Keratinocyte (primary cell): ENCODE measurements around the gene NEB. TPM values are rescaled to one million over a fixed set of nuclear protein-coding genes. Genes with fewer than 3 reads are reported as not detected.
A peak's percentile ranks its signal among the peaks of the same experiment; 100 is the strongest.

Experiments used
- DNase-seq: peaks from one replicate; pipeline ENCODE4 v3.0.0-alpha.2; 2011; ENCODE audit warnings: low read depth, missing footprints, low spot score
- FAIRE-seq: peaks from 2 replicates; lab custom pipeline; 2011; peaks lifted over from hg19 to GRCh38; lab: Jason Lieb, UNC
- H2AFZ ChIP-seq: 2 replicates; pipeline ENCODE4 v1.6.0; 2012; ENCODE audit warnings: low read length, control low read depth, inconsistent platforms; ENCODE audit not compliant: control insufficient read depth
- H3K27ac ChIP-seq: 2 replicates; pipeline ENCODE4 v1.5.1; 2011; ENCODE audit warnings: low read length; ENCODE audit not compliant: control insufficient read depth, insufficient read depth
- H3K27me3 ChIP-seq: 3 replicates; pipeline ENCODE4 v1.6.0; 2011; ENCODE audit warnings: low read length; ENCODE audit not compliant: control insufficient read depth, insufficient read depth; ENCODE audit errors: extremely low read depth
- H3K36me3 ChIP-seq, 2 experiments: 2 replicates in 1 of 2; 3 replicates in 1 of 2; pipeline ENCODE4 v1.5.1; 2011; ENCODE audit warnings: low read length in 2 of 2, mild to moderate bottlenecking in 1 of 2; ENCODE audit not compliant: control insufficient read depth in 2 of 2, insufficient read depth in 2 of 2; ENCODE audit errors: extremely low read depth in 1 of 2
- H3K4me1 ChIP-seq: 3 replicates; pipeline ENCODE4 v1.5.1; 2011; ENCODE audit warnings: low read length; ENCODE audit not compliant: control insufficient read depth, insufficient read depth; ENCODE audit errors: extremely low read depth
- H3K4me2 ChIP-seq: 3 replicates; pipeline ENCODE4 v1.6.0; 2011; ENCODE audit warnings: low read depth, low read length; ENCODE audit not compliant: control insufficient read depth, insufficient read depth; ENCODE audit errors: extremely low read depth
- H3K4me3 ChIP-seq, 3 experiments: fragments of 200-600 bp in 1 of 3; sonication (generic) in 1 of 3; 2 replicates in 2 of 3; 3 replicates in 1 of 3; pipeline ENCODE4 v1.5.1; 2011 to 2016; ENCODE audit warnings: low read length in 3 of 3, mild to moderate bottlenecking in 3 of 3, control low read depth in 2 of 3, inconsistent platforms in 1 of 3, low read depth in 1 of 3, mixed read lengths in 1 of 3, mixed run types in 1 of 3, moderate library complexity in 1 of 3; ENCODE audit not compliant: control insufficient read depth in 2 of 3, insufficient read depth in 2 of 3; ENCODE audit errors: extremely low read depth in 1 of 3
- H3K79me2 ChIP-seq: 2 replicates; pipeline ENCODE4 v1.6.0; 2012; ENCODE audit warnings: low read length; ENCODE audit not compliant: control insufficient read depth, insufficient read depth
- H3K9ac ChIP-seq: 3 replicates; pipeline ENCODE4 v1.6.0; 2011; ENCODE audit warnings: low read length; ENCODE audit not compliant: control insufficient read depth, insufficient read depth; ENCODE audit errors: extremely low read depth
- H3K9me1 ChIP-seq: 3 replicates; pipeline ENCODE4 v1.6.0; 2011; ENCODE audit warnings: low read length; ENCODE audit not compliant: control insufficient read depth, insufficient read depth; ENCODE audit errors: extremely low read depth
- H3K9me3 ChIP-seq: 2 replicates; pipeline ENCODE4 v1.5.1; 2012; ENCODE audit warnings: low read depth, low read length; ENCODE audit not compliant: control insufficient read depth
- H4K20me1 ChIP-seq: 3 replicates; pipeline ENCODE4 v1.6.0; 2011; ENCODE audit warnings: low read length; ENCODE audit not compliant: control insufficient read depth, insufficient read depth; ENCODE audit errors: extremely low read depth
- CTCF ChIP-seq, 3 experiments: IDR thresholded peaks in 1 of 3; conservative IDR thresholded peaks in 1 of 3; optimal IDR thresholded peaks in 1 of 3; 2 replicates in 2 of 3; 3 replicates in 1 of 3; pipeline versions ENCODE3 to v1.5.1; 2011; ENCODE audit warnings: low read length in 3 of 3, mild to moderate bottlenecking in 3 of 3, moderate library complexity in 2 of 3, control low read depth in 1 of 3, inconsistent platforms in 1 of 3; ENCODE audit not compliant: insufficient read depth in 2 of 3; ENCODE audit errors: extremely low read depth in 1 of 3
- EZH2 ChIP-seq: IDR thresholded peaks from one replicate; pipeline ENCODE4 v1.6.1; 2012; ENCODE audit warnings: inconsistent platforms, mild to moderate bottlenecking, low read length, moderate library complexity
- dilution Hi-C: fragments of 300-500 bp; cut with MboI; formaldehyde crosslinking; loops from one replicate; pipeline ENCODE4 v1.7.0; 2020; ENCODE audit warnings: low sequenced_read_pairs; ENCODE audit not compliant: extremely low pct_ligation_motif_present
- polyA plus RNA-seq, 5 experiments: library from polyadenylated mRNA; depleted of rRNA in 3 of 5; stranded (reverse) in 3 of 5; stranded (forward) in 1 of 5; unstranded in 1 of 5; fragments of >200 nt; gene quantifications; 1 replicate in 1 of 5; 2 replicates in 3 of 5; 3 replicates in 1 of 5; pipeline versions ENCODE4 v1.2.1 to v1.2.3, GENCODE V29; 2011 to 2012; ENCODE audit warnings: missing spikeins in 2 of 5, low read depth in 1 of 5, low replicate concordance in 1 of 5

Gene NEB
- polyA plus RNA-seq, 1 donor (not counting 4 experiments of a cell fraction or from before 2014, with no cell fraction given), result 0.67 TPM

- dilution Hi-C loops, result no loop called here
- H3K4me2 ChIP-seq, result peak overlapping the region; percentile 41
- H3K79me2 ChIP-seq, result no peaks in the 10 kb centered on the region
- no peak overlapping the region for H3K9ac ChIP-seq
- DNase-seq (no peak), FAIRE-seq (no peak)
- H3K4me3 ChIP-seq, result peak overlapping the region in 2 of 3 experiments; percentile 4 to 8
- no peaks in the 10 kb centered on the region for H3K36me3 ChIP-seq
- TF ChIP-seq EZH2 (no peak), CTCF (optimal IDR thresholded peaks at IDR 0.05 in 1 of 3, IDR thresholded peaks at IDR 0.05 in 1 of 3, conservative IDR thresholded peaks at IDR 0.05 in 1 of 3; ENCODE audit: extremely low read depth in 1 of 3, insufficient read depth in 2 of 3, low read length in 3 of 3) (no peak)
- H3K27me3 ChIP-seq, result no peaks in the 10 kb centered on the region
- no peak overlapping the region for H3K27ac ChIP-seq
- no peaks in the 10 kb centered on the region for H3K9me3 ChIP-seq
- H2AFZ ChIP-seq, result peak overlapping the region; percentile 43
- no peaks in the 10 kb centered on the region for H4K20me1 ChIP-seq
- peaks cover 2% of the 10 kb centered on the region for H3K9me1 ChIP-seq
- H3K4me1 ChIP-seq, result peaks cover 3% of the 10 kb centered on the region
These were observed 95.9 kb downstream of the NEB start for GRCh38 chr2:151638191-151638933.

- Histone ChIP-seq H3K9me1 (peaks cover 2% of the 10 kb centered on the region), H3K9me3 (no peaks in the 10 kb centered on the region), H2AFZ (peak overlapping the region; percentile 20), H3K79me2 (no peaks in the 10 kb centered on the region), H3K4me2 (no peak overlapping the region), H3K27ac (no peak overlapping the region), H4K20me1 (no peaks in the 10 kb centered on the region), H3K27me3 (no peaks in the 10 kb centered on the region), H3K36me3 (no peaks in the 10 kb centered on the region), H3K4me3 (no peak overlapping the region), H3K9ac (no peak overlapping the region), H3K4me1 (peaks cover 3% of the 10 kb centered on the region)
- FAIRE-seq (no peak), DNase-seq (no peak)
- dilution Hi-C loops, result no loop called here
- no peak for TF ChIP-seq CTCF (optimal IDR thresholded peaks at IDR 0.05 in 1 of 3, IDR thresholded peaks at IDR 0.05 in 1 of 3, conservative IDR thresholded peaks at IDR 0.05 in 1 of 3; ENCODE audit: extremely low read depth in 1 of 3, insufficient read depth in 2 of 3, low read length in 3 of 3)
- no peak for TF ChIP-seq EZH2
These were observed 97.0 kb downstream of the NEB start for GRCh38 chr2:151637271-151637781.
